GM20000 (cell line): ENCODE measurements around the gene ZNF608.

Experiments used
- DNase-seq: peaks from one replicate; pipeline ENCODE4 v3.0.0; 2012; ENCODE audit warnings: low spot score
- CTCF ChIP-seq: IDR thresholded peaks from 2 replicates; pipeline ENCODE4 v1.5.1; 2012; ENCODE audit warnings: mild to moderate bottlenecking, control low read depth; ENCODE audit errors: extremely low read depth, missing control alignments

ZNF608 gene

GRCh38 chr5:124740991-124741583 is 5.4 kb downstream of the ZNF608 start:
- no peak for TF ChIP-seq CTCF
- DNase-seq: no peak

- TF ChIP-seq CTCF: no peak
- no peak for DNase-seq
Measured at GRCh38 chr5:124740071-124740470, 6.4 kb downstream of the ZNF608 start.

- no peak for TF ChIP-seq CTCF
- DNase-seq: no peak
Measured at GRCh38 chr5:124739634-124740025, 6.8 kb downstream of the ZNF608 start.

GRCh38 chr5:124738681-124739633 is 7.5 kb downstream of the ZNF608 start:
- TF ChIP-seq CTCF: no peak
- no peak for DNase-seq

GRCh38 chr5:124737651-124738050 is 8.8 kb downstream of the ZNF608 start:
- TF ChIP-seq CTCF: no peak
- no peak for DNase-seq

- TF ChIP-seq CTCF: no peak
- DNase-seq: no peak
Measured at GRCh38 chr5:124736805-124737188, 9.6 kb downstream of the ZNF608 start.

- no peak for DNase-seq
- no peak for TF ChIP-seq CTCF
Measured at GRCh38 chr5:124736082-124736804, 10.2 kb downstream of the ZNF608 start.
